GM19397 (cell line): ENCODE results near the gene ZNF385C.

Source experiments
- ATAC-seq: cut with Tn5 transposase; IDR thresholded peaks from one replicate; pipeline ENCODE4 v1.9.1; 2021; ENCODE audit warnings: mild to moderate bottlenecking, moderate library complexity; ENCODE audit not compliant: unreplicated experiment

ZNF385C gene

DNA sequence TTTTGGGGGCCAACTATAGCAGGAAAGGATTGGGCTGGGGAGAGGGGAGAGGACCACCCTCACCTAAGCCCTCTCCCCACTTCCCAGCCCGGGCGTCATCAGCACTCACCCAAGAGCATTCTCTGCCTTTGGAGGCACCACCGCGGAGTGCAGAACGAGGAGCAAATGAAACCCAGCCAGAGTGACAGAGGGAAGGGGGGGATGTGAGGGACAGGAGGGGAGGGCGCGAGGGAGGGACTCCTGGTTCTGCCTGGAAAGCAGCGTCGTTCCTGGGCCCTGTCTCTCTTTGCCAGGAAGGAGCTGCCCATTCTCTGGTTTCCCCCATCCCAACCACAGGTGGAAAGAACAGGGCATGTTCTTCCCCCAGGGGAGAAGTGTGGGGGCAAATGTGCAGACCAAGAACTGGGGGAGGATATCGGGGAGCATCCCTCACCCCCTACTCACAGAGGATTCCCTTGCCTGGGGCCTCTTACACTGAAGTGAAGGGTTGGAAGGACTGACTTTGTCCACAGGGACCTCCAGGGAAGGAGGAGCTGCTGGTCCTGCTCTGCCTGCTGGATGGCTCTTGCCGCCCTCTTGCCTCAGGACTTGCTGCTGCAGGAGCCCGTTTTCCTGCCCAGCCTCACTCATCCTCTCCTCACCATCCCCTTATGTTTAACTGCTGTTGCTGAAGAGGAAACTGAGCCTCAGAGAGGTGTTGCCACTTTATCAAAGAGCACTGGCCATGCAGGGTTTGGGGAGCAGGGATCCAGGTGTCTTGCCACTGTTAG lies 44.4 kb downstream of the ZNF385C start:
- no peak for ATAC-seq

DNA sequence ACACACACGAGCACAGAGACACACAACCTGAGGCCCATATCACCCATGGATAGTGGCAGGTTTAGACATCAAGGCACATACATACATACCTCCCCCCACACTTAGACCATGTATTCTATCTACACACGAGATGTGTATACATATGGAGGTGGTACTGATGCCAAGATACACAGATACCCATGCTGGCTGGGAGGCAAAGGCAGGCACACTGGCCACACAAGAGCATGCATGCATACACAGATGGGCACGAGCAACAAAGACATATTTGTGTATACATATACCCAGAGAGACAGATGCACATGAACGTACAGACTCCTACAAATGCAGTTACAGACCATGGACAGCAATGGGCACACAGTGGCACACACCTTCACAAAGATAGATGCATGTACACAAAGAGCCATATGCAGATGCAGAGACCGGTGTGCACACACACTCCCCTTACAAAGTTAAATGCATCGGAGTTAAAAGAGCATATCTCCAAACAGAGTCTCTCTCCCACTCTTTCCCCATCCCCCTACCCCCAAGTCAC lies 45.9 kb downstream of the ZNF385C start:
- ATAC-seq, result no peak

DNA sequence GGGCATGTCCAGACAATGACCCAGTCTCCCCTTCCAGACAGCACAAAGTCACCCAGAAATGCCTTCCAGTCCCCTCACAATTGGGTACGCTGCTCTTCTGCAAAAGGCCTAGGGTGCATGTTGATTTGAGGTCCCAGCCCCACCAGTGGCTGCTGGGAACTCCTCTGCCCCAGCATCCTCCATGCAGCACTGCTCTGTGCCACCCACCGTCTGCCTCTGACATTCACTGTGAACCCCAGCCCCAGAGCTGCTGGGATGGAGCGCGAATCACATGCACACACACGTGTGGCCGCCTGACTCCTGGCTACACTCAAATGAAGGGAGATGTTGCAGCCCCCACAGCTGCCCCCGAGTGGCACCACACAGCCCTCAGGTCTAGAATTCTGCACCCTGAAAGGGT lies 46.6 kb downstream of the ZNF385C start:
- no peak for ATAC-seq

DNA sequence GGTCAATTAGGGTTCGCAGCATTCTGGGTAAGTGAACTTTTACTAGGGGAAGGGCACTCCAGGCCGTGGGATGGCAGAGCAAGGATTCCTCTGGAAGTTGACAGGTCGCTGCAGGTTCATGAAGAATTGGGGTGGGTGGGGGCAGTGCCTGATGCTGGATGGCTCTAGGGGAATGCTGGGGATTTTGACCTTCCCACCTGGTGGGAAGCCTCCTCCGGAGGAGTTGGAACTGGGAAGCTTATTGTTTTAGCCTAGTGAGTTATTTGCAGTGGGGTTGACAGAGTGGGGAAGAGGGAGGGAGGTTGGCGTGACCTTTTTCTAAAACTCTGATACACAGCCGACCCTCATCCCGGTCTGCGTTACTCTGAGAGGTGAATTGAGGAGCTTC lies 47.3 kb downstream of the ZNF385C start:
- no peak for ATAC-seq

DNA sequence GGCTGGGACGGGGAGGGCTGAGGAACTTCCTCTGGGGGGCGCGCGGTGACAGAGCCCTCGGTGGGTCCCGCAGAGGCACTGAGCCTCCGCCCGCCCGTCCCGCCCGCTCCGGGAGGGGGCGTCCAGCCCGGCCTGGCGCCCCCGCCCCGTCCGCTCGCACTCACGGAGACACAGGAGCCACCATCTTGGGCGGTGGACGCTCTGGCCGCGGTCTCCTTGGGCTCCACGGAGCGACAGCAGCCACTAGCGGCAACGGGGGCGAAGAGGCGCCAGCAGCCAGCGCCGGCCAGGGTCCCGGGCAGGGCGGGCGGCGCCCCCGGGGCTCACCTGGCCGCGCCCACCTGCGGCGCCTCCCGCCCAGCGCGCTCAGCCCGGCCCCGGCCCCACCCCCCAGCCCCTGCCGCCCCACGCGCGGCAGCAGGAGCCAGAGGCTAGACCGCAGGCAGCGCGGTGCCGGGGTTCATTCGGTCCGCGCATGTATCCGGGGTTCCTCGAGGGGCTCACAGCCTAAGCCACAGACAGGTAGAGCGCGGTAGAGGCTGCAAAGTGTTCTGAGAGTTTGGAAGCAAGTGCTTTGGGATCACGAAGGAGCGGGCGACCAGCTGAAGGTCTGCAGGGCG lies 47.8 kb downstream of the ZNF385C start, which contains the start of gene C17orf113:
Gene C17orf113 (minus strand): TSS at position 209 of the 620 bp plus-strand sequence. CDS start 7,225 bp downstream, outside the sequence.
- ATAC-seq, result peak; percentile 65

GRCh38 chr17:42049834-42050392 lies 48.4 kb downstream of the ZNF385C start:
- ATAC-seq, result peak; percentile 7

DNA sequence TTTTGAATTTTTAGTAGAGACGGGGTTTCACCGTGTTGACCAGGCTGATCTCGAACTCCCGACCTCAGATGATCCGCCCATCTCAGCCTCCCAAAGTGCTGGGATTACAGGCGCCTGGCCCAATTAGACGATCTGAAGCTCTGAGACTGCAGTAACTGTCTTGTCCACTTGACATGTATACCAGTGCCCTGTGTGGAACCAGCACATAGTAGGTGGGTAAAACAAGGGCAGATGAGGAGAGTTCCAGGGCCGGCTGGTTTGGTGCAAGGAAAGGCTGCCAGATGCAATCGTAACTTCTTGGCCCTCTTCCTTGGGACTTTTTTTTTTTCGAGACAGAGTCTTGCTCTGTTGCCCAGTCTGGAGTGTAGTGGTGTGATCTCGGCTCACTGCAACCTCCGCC lies 50.9 kb downstream of the ZNF385C start:
- no peak for ATAC-seq

DNA sequence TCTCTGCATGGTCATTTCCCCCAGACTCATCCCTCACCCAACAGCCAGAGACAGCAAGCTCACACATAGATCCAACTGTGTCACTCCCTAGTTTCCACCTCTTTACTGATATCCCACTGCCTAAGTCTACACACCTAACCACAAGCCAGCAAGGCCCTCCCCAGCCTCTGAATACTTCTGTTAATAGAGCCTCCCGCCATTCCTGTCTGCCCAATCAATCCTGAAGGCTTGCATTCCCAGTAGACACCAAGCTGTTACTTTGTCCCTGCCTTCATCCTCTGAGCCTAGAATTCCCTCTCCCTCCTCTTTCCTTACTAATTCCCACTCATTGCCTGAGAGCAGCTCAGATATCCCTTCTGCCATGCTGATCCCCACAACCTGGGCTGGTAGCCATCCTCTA lies 52.6 kb downstream of the ZNF385C start:
- ATAC-seq, result no peak

GRCh38 chr17:42042598-42043319 lies 55.5 kb downstream of the ZNF385C start:
- no peak for ATAC-seq

DNA sequence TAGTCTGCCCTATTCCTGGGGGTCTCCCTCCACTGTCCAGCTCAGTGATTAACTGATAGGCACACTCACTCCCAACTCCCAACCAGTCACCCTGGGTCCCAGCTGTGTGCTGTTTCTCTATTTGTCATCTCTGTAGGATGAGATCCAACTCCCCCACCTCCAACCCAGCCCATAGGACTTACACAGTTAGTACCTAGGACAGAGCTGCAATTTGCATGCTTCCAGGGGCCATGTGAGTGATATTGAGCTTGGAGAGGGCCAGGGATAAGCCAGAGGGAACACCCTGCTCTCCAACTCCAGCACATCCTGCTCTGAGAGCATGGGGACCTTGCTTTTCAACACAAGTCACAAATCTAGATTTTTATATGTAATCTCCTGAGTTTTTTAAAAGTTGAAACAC lies 56.7 kb downstream of the ZNF385C start:
- ATAC-seq, result no peak

DNA sequence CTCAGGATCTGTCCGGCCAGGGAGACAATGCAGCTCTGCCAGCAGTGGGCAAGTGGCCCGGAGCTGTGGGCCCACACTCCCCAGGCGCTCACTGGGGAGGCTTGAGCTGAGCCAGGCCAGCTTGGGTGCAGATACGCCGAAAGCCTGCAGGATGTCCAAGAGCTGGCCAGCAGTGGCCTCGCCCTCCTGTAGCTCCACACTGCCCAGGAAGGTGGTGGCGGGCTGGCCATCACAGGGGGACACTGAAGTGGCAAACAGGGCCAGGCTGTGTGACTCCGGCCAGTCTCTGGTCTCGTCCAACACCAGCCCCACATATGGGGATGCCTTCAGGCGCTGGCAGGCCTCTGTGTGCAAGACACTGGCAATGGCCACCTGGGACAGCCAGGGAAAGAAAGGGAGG lies 57.5 kb downstream of the ZNF385C start:
- no peak for ATAC-seq

DNA sequence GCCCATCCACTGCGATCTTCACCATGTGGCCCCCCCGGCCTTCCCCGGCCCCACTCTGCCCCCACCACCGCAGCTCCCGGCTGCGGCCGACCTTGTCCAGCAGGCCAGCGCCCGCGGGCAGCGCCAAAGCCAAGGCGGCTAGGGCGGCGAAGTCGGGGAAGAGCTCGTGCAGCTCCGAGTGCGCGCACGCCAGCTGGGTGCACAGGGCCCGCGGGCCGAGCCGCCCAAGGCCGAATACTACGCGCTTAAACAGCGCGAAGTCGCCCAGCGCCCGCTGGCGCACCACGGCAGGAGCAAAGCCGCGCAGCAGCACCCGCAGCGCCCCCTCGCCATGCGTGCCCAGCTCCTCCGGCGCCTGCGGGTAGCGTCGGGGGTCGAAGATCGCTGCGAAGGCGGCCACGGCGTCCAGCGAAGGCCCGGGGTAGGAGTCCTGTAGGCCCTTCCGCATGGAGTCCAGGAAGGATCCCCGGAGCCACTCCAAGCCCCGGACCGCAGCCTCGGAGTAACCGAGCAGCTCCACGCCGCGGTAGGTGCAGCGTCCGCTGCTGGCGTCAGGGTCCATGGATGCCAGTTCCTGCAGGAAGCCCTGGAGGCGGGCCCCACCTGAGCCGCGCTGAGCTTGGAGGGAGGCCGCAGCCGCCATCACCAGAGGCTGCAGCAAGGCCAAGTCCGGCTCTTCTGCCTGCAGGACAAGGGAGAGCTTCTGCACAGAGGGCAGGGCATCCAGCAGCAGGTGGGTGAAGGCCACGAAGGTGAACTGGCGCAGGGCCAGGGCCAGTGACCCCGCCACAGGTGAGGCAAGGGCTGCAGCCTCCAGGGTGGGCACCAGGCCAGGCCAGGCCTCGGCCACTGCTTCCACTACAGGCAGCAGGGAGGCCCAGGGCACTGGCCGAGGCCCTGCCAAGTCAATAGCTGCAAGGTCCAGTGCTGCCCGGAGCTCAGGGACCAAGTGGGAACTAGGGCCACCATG lies 58.2 kb downstream of the ZNF385C start:
- no peak for ATAC-seq

GRCh38 chr17:42038221-42038973 lies 59.9 kb downstream of the ZNF385C start:
- ATAC-seq, result no peak

GRCh38 chr17:42034059-42034458 lies 64.2 kb downstream of the ZNF385C start:
- no peak for ATAC-seq

DNA sequence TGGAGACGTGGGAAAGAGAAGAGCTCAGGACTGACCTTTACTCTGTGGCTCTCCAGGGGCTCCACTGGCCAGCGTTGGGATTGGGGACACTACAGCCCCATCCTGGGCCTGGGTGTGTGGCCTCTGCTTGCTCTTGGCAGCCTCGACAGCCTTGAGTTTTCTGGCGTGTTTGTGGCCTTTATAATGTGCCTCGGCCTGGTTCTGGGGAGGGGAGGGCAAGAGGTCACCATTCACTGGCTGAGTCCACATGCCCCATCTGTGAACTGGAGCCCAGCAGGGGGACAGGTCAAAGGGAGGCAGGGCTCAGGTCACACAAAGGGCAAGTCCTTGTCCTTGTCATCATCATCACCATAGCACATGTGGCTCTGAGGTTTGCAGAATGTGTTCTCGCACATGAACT lies 66.7 kb downstream of the ZNF385C start:
- ATAC-seq, result no peak

DNA sequence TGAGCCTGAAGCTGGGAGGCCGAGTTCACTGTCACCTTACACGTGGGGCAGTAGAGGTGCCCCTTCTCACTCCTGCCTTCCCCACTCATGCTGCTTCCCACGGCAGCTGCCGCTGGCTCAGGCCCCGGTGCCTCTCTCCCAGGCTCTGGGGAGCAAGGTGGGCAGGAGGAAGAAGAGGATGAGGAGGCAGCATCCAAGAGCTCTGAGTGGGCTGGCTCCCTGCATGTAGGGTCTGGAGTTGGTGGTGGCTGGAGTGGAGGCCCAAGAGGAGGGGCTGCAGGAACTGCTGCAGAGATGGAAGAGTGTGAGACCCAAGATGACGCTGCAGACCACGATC lies 69.5 kb downstream of the ZNF385C start:
- no peak for ATAC-seq

DNA sequence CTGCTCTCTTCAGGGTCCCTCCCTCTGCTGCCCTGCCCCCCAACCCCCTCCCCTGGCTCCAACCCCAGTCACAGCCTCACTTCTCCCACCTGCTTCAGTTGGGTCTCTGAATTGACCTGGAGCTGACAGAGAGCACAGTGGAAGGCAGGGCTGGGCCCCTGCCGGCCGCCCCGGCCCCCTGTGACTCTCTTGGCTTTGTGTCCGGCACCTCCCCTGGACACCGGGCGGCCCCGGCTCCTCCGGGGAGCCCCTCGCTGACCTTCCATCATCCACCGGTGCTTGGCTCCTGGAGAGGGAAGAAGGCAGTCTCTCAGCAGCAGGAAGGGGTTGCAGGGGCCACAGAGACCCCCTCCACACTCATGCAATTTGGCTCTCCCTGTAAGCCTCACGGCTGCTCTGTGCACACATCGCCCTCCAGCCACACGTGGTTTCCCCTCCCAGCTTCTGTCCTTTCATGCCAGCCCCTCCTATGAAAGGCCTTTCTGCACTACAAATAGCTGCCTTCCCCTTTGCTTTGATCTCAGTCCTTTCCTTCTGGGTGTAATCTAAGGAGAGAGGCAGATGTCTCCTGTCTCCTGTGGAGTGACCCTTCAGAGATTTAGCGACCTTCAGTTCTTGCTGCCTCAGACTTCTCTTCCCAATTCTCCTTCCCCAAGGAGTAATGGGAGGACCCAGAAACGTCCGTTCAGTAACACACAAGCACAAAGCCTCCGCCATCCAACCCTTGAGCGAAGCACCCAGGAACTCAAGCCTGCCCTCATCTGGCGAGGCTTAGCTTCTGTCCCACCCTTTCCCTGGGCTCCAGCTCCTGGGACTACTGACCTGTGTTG lies 70.1 kb downstream of the ZNF385C start:
- ATAC-seq, result no peak

GRCh38 chr17:42027590-42027889 lies 70.7 kb downstream of the ZNF385C start:
- ATAC-seq, result no peak
